Osteocyte (in vitro differentiated cells): ENCODE data around the gene PDE4A. TPM values are rescaled to one million over a fixed set of nuclear protein-coding genes. Genes with fewer than 3 reads are reported as not detected.

ENCODE experiments used
- DNase-seq: peaks from one replicate; pipeline ENCODE4 v3.0.0; 2021; ENCODE audit warnings: mixed read lengths; ENCODE audit not compliant: unreplicated experiment; ENCODE audit errors: extremely low spot score
- H3K27ac Mint-ChIP-seq: one replicate; pipeline ENCODE4 v1.8.0; 2021; ENCODE audit warnings: mild to moderate bottlenecking, mixed read lengths; ENCODE audit not compliant: unreplicated experiment
- H3K27me3 Mint-ChIP-seq: one replicate; pipeline ENCODE4 v1.8.0; 2021; ENCODE audit warnings: mixed read lengths; ENCODE audit not compliant: unreplicated experiment
- H3K36me3 Mint-ChIP-seq: one replicate; pipeline ENCODE4 v1.8.0; 2021; ENCODE audit warnings: mixed read lengths; ENCODE audit not compliant: unreplicated experiment
- H3K4me1 Mint-ChIP-seq: one replicate; pipeline ENCODE4 v1.8.0; 2021; ENCODE audit warnings: mixed read lengths; ENCODE audit not compliant: unreplicated experiment
- H3K4me3 Mint-ChIP-seq: one replicate; pipeline ENCODE4 v1.8.0; 2021; ENCODE audit warnings: mild to moderate bottlenecking, moderate library complexity, mixed read lengths; ENCODE audit not compliant: unreplicated experiment
- H3K9me3 Mint-ChIP-seq: one replicate; pipeline ENCODE4 v1.8.0; 2021; ENCODE audit warnings: mixed read lengths; ENCODE audit not compliant: unreplicated experiment
- total RNA-seq: library from RNA; stranded (reverse); gene quantifications from 2 replicates; pipeline ENCODE4 v1.2.1, GENCODE V29; 2021
- TF ChIP-seq, protein P1 (sequence below): fragments of 200-600 bp; sonication (generic); IDR thresholded peaks from 2 replicates; pipeline ENCODE4 v1.5.0; 2021; ENCODE audit warnings: antibody characterized with exemption, mild to moderate bottlenecking, moderate library complexity

The PDE4A gene
- total RNA-seq, 1 donor from 2014 or later: 12.7 TPM

DNA sequence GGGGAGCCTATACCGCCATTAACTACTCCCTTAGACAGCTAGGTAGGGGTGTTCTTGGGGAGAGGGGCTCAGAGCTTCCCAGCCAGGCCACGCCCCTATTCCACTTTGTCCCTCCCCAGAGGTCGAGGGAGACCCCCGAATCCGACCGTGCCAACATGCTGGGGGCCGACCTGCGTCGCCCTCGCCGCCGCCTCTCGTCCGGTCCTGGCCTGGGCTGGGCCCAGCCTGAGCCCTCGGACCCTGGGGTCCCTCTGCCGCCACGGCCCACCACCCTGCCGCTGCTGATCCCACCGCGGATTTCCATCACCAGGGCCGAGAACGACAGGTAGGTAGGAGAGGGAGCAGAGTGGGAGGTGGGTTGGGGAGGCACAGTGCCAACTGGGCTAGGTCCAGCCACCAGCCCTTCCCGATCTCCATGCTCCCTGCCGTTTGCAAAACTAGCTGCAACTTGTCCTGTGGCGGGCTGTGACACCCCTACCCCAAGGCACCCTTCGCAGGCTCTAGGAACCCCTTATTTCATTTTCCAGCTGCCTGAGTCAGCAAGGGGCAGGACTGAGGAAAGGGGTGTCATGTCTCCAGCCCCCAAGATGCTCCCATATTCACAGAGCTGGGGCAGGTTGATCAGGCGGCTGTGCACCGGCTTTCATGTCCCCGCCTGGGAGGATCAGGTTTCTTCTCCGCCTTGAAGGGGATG lies 2.6 kb upstream of the PDE4A start:
- Mint-ChIP-seq H3K9me3 (no peaks in the 10 kb centered on the region), H3K36me3 (no peaks in the 10 kb centered on the region), H3K27ac (no peak overlapping the region), H3K4me1 (peaks cover 32% of the 10 kb centered on the region), H3K4me3 (no peak overlapping the region), H3K27me3 (peaks cover 45% of the 10 kb centered on the region)
- TF ChIP-seq, protein P1, sequence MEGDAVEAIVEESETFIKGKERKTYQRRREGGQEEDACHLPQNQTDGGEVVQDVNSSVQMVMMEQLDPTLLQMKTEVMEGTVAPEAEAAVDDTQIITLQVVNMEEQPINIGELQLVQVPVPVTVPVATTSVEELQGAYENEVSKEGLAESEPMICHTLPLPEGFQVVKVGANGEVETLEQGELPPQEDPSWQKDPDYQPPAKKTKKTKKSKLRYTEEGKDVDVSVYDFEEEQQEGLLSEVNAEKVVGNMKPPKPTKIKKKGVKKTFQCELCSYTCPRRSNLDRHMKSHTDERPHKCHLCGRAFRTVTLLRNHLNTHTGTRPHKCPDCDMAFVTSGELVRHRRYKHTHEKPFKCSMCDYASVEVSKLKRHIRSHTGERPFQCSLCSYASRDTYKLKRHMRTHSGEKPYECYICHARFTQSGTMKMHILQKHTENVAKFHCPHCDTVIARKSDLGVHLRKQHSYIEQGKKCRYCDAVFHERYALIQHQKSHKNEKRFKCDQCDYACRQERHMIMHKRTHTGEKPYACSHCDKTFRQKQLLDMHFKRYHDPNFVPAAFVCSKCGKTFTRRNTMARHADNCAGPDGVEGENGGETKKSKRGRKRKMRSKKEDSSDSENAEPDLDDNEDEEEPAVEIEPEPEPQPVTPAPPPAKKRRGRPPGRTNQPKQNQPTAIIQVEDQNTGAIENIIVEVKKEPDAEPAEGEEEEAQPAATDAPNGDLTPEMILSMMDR: no peak
- no peak for DNase-seq

DNA sequence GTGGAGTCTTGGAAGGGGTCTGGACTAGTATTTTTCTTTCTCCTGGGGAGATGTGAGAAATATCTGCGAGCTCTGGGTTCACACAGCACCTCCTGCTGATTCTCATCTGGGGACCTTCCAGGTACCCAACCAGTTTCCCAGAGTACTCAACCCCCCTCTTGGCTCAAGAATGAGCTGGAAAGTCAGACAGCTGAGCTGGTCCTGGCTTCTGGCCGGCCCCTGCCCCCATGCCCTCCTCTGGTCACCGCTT lies 2.2 kb upstream of the PDE4A start:
- H3K4me3 Mint-ChIP-seq: peak overlapping the region; percentile 40
- H3K9me3 Mint-ChIP-seq: no peaks in the 10 kb centered on the region
- H3K27me3 Mint-ChIP-seq: peaks cover 45% of the 10 kb centered on the region
- H3K4me1 Mint-ChIP-seq: peaks cover 32% of the 10 kb centered on the region
- H3K27ac Mint-ChIP-seq: no peak overlapping the region
- no peaks in the 10 kb centered on the region for H3K36me3 Mint-ChIP-seq
- DNase-seq: no peak
- TF ChIP-seq, protein P1: no peak

DNA sequence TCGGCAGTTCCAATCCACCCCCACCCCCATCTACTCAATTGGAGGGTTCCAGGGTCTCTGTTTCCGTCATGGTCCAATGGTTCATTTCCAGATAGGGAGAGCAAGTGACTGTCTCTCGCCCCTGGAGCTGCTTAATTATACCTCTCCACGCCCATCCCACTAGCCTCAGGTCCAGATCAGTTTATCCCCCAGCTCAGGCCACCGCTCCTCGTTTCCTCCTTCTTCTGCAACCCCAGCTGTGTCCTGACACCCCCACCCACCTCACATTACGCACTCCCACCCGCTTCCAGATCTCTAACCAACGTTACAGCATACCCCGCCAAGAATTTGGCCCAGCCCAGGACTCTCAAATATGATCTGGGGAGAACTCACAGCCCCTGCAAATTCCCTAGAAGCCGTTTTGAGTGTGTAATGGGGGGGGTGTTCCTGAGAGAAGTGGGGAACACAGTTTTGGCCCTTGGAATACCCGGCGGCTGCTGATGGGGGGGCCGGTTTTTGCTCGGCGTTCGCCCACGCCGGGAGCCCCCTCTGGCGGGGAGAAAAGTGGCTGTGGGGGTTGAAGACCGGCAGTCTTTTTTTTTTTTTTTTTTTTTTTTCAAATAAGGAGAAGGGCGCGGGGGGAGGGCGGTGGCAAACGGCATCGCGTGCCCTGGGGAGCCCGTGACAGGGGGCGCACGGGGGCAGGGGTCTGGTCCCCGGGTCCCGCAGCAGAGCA lies 1.7 kb upstream of the PDE4A start:
- peaks cover 45% of the 10 kb centered on the region for H3K27me3 Mint-ChIP-seq
- DNase-seq: no peak
- TF ChIP-seq, protein P1: no peak
- H3K4me1 Mint-ChIP-seq: peaks cover 32% of the 10 kb centered on the region
- H3K4me3 Mint-ChIP-seq: peak overlapping the region; percentile 40
- no peaks in the 10 kb centered on the region for H3K36me3 Mint-ChIP-seq
- no peaks in the 10 kb centered on the region for H3K9me3 Mint-ChIP-seq
- H3K27ac Mint-ChIP-seq: no peak overlapping the region

DNA sequence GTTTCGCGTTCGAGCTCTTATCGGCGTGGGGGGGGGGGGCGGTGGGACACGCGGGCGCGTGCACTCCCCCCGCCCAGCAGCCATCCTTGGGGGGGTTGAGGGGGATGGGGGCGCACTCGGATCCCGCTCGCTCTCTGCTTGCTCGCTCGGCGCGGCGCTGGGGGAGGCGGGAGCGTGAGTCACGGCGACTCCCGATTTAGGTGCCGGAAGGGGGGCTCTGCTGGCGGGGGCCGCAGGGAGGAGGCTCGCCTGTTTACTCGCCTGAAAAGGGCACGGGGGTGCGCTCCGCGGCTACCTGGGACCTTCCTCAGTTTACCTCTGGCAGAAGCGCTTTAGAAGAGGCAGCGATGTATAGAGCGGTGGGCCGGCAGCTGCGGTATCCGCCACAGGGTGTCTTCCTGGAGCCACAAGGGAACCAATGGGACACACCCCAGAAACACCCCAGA lies 1.1 kb upstream of the PDE4A start:
- H3K4me3 Mint-ChIP-seq: peak overlapping the region; percentile 75
- no peak overlapping the region for H3K27ac Mint-ChIP-seq
- peaks cover 33% of the 10 kb centered on the region for H3K4me1 Mint-ChIP-seq
- no peak for DNase-seq
- H3K27me3 Mint-ChIP-seq: peaks cover 45% of the 10 kb centered on the region
- H3K9me3 Mint-ChIP-seq: no peaks in the 10 kb centered on the region
- TF ChIP-seq, protein P1: no peak
- no peaks in the 10 kb centered on the region for H3K36me3 Mint-ChIP-seq

DNA sequence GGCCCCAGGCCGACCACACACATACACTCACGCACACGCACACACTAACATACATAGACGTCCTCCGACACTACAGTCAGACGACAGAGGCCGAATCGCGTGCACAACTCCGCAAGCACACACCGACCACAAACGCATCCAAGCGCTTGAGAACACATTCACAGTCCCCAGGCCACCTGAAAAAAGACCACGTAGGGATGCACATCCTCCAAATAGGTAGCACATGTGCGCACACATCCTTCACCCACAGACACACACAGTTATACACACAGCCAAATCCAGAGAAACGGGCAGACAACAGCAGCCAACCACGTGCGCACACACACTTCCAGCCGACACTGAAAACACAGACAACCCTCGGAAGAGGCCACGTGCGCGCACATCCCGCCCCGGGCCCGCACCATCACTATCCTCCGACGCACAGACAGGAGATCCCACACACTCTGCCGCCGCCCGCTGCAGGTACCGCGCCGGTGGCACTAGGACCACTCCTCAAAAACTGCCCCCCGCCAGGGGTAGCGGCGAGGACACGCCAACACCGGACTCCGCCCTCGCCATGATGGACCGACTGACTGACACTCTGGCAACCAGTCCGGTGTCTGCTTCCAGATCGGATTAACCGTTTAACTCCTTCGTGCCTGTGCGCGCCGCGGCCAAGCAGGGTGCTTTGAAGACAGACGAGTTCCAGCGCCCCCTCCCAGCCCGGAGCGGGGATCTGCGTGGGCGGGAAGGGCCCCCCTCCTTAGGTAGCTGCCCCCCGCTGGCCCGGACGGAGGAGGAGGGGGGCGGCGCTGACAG lies 493 bp upstream of the PDE4A start:
- H3K27ac Mint-ChIP-seq: peak overlapping the region; percentile 36
- no peaks in the 10 kb centered on the region for H3K36me3 Mint-ChIP-seq
- no peak for DNase-seq
- H3K27me3 Mint-ChIP-seq: peaks cover 48% of the 10 kb centered on the region
- H3K4me1 Mint-ChIP-seq: peaks cover 35% of the 10 kb centered on the region
- TF ChIP-seq, protein P1: no peak
- H3K4me3 Mint-ChIP-seq: peak overlapping the region; percentile 75
- H3K9me3 Mint-ChIP-seq: no peaks in the 10 kb centered on the region
